ENCODE measurements around the gene STAM. TPM values are rescaled to one million over a fixed set of nuclear protein-coding genes. Genes with fewer than 3 reads are reported as not detected.

Gene STAM
- total RNA-seq, 1 experiment from 2014 or later, result 29.3 TPM

DNA sequence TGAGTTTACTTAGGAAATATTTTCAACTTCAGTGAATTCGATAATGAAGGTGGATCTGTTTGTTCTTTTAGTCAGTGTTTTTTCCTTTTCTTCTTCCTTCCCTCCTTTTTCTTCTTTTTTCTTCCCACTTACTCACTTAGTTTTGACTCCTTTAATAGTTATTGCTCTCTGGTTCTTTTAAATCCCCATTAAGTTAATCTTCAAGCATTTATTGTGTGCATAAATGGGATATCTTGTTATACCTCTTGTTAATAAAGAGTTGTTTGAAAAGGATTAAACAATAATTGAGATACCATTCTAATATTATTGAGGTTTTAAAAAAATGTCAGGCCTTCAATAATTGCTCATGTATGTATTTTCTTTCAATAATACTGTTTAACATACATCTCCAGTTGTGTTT, 19.5 kb downstream of the STAM start:
- Mint-ChIP-seq H3K4me1 (peaks cover 9 to 19% of the 10 kb centered on the region in 2 experiments), H3K36me3 (ENCODE audit: insufficient read depth in 1 of 3, low read depth in 3 of 3) (peaks cover 0 to 12% (median 10%) of the 10 kb centered on the region in 3 experiments; a peak in 4 of 7 replicates), H3K9me3 (0 out of 5 replicates have a peak, but pooled peaks cover 0 to under 1% of the 10 kb centered on the region in 2 experiments), H3K27me3 (ENCODE audit: low read depth) (no peaks in the 10 kb centered on the region), H3K27ac (peak overlapping the region in 1 of 3 experiments; percentile 58; a peak in 1 of 7 replicates), H3K4me3 (no peak overlapping the region)
- H3K27me3 ChIP-seq (ENCODE audit: insufficient read depth, low read length), result no peaks in the 10 kb centered on the region
- no peaks in the 10 kb centered on the region; the same call in 1 of the 2 replicates for H3K4me1 ChIP-seq (ENCODE audit: insufficient read depth, low read length)
- H4K91ac ChIP-seq (ENCODE audit: insufficient read length, low read depth, low read length), result no peak overlapping the region
- no peak overlapping the region for H4K5ac ChIP-seq (ENCODE audit: insufficient read length, low read depth, low read length)
- H3K4ac ChIP-seq (ENCODE audit: low read depth, low read length), result no peak overlapping the region
- no peaks in the 10 kb centered on the region for H3K23me2 ChIP-seq (ENCODE audit: insufficient read length, low read depth, low read length, poor library complexity, severe bottlenecking)
- TF ChIP-seq, protein P1, sequence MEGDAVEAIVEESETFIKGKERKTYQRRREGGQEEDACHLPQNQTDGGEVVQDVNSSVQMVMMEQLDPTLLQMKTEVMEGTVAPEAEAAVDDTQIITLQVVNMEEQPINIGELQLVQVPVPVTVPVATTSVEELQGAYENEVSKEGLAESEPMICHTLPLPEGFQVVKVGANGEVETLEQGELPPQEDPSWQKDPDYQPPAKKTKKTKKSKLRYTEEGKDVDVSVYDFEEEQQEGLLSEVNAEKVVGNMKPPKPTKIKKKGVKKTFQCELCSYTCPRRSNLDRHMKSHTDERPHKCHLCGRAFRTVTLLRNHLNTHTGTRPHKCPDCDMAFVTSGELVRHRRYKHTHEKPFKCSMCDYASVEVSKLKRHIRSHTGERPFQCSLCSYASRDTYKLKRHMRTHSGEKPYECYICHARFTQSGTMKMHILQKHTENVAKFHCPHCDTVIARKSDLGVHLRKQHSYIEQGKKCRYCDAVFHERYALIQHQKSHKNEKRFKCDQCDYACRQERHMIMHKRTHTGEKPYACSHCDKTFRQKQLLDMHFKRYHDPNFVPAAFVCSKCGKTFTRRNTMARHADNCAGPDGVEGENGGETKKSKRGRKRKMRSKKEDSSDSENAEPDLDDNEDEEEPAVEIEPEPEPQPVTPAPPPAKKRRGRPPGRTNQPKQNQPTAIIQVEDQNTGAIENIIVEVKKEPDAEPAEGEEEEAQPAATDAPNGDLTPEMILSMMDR (conservative IDR thresholded peaks at IDR 0.05), result no peak
- no peak overlapping the region for H3K4me2 ChIP-seq (ENCODE audit: insufficient read depth, insufficient read length, low read length)
- H3T11ph ChIP-seq (ENCODE audit: low read length), result no peak overlapping the region
- no peak for DNase-seq
- no peaks in the 10 kb centered on the region for H3K79me1 ChIP-seq (ENCODE audit: insufficient read depth, low read depth, low read length, poor library complexity, severe bottlenecking)
- no peaks in the 10 kb centered on the region for H4K20me1 ChIP-seq (ENCODE audit: control insufficient read depth, insufficient read depth, insufficient read length)
- no peak overlapping the region for H3K56ac ChIP-seq (ENCODE audit: insufficient read length, low read depth, low read length)
- H2BK20ac ChIP-seq (ENCODE audit: low read depth, low read length, poor library complexity, severe bottlenecking), result no peak overlapping the region
- no peak overlapping the region for H2BK12ac ChIP-seq (ENCODE audit: insufficient read length, low read depth, low read length)
- H2AK5ac ChIP-seq (ENCODE audit: insufficient read length, low read length), result no peak overlapping the region
- no peak overlapping the region for H3K27ac ChIP-seq (ENCODE audit: insufficient read length, low read depth, low read length)
- peaks cover 2% of the 10 kb centered on the region; the same call in 1 of the 2 replicates for H3K79me2 ChIP-seq (ENCODE audit: insufficient read depth, low read length)
- H3K23ac ChIP-seq (ENCODE audit: insufficient read length, low read depth, low read length), result no peak overlapping the region
- H3K18ac ChIP-seq (ENCODE audit: insufficient read length, low read depth, low read length), result no peak overlapping the region
- H2AFZ ChIP-seq (ENCODE audit: low read length), result no peak overlapping the region
- no peak overlapping the region for H2BK15ac ChIP-seq (ENCODE audit: low read depth, low read length)
- no peak overlapping the region for H3K9ac ChIP-seq (ENCODE audit: extremely low read depth, insufficient read length, low read length)
- H3K9me3 ChIP-seq (ENCODE audit: control insufficient read depth, low read depth, low read length), result no peaks in the 10 kb centered on the region
- no peak overlapping the region for H2BK5ac ChIP-seq (ENCODE audit: insufficient read length, low read length)
- no peak overlapping the region for H4K8ac ChIP-seq (replicated peaks; ENCODE audit: insufficient read length, low read depth, low read length)
- no peak overlapping the region for H3K14ac ChIP-seq (ENCODE audit: insufficient read depth, low read length)
- WGBS (ENCODE audit: extremely low coverage, insufficient read length, low lambda C conversion rate), result no CpG with 5 or more reads among the region's 1 CpG
- H2BK120ac ChIP-seq (ENCODE audit: low read depth, low read length, poor library complexity, severe bottlenecking), result no peak overlapping the region

Measured in H9 (cell line).